ENCODE measurements around the gene MBD4.
"Not testable (repeated sequence)": the region's sequence is repeated elsewhere in the genome, so short reads cannot be mapped to it uniquely, and the experiment has no call there.

Gene MBD4

DNA sequence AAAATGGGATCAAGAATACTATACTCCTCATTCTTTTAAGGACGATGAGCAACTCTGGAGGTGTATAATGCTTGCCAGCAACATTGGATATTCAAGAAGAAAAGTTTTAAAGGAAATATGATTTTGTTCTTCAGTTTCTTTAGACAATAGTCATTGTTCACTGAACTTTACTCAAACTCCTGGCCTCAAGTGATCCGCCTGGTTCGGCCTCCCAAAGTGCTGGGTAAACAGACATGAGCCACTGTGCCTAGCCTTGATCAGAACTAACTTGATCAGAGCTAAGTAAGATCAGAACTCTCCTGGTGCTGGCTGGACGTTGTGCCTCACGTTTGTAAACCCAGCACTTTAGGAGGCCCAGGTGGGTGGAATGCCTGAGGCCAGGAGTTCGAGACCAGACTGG lies 23.9 kb downstream of the MBD4 start:
- Histone ChIP-seq H3K18ac (ENCODE audit: low read length) (no peak overlapping the region), H2BK12ac (ENCODE audit: low read length) (no peak overlapping the region), H2BK5ac (ENCODE audit: low read length) (no peak overlapping the region), H2AFZ (ENCODE audit: low read length) (no peak overlapping the region), H3K36me3 (replicated peaks in 1 of 2; ENCODE audit: control insufficient read depth in 2 of 2, insufficient read depth in 2 of 2, low read length in 2 of 2) (no peaks in the 10 kb centered on the region), H3K4me3 (ENCODE audit: low read length in 2 of 2) (no peak overlapping the region), H3K9me3 (replicated peaks in 1 of 2; ENCODE audit: control insufficient read depth in 2 of 2, insufficient read depth in 1 of 2, low read depth in 1 of 2, low read length in 2 of 2) (no peaks in the 10 kb centered on the region), H3K14ac (ENCODE audit: low read length) (no peak overlapping the region), H2AK5ac (ENCODE audit: low read depth, low read length) (no peak overlapping the region), H4K8ac (ENCODE audit: low read depth, low read length) (no peak overlapping the region), H3K4me1 (ENCODE audit: control insufficient read depth in 2 of 2, insufficient read depth in 1 of 2, low read depth in 1 of 2, low read length in 2 of 2) (no peaks in the 10 kb centered on the region), H3K4ac (ENCODE audit: low read length) (no peak overlapping the region), H3K27me3 (ENCODE audit: control insufficient read depth in 3 of 3, insufficient read depth in 3 of 3, low read depth in 1 of 3, low read length in 3 of 3) (no peaks in the 10 kb centered on the region), H2BK15ac (ENCODE audit: low read length) (no peak overlapping the region), H2BK120ac (ENCODE audit: low read depth, low read length) (no peak overlapping the region), H3K79me1 (ENCODE audit: low read depth, low read length) (no peaks in the 10 kb centered on the region), H3K4me2 (ENCODE audit: insufficient read depth, low read length, poor library complexity, severe bottlenecking) (no peak overlapping the region), H3K23ac (ENCODE audit: low read depth, low read length, poor library complexity) (no peak overlapping the region), H4K91ac (ENCODE audit: low read depth, low read length, poor library complexity) (no peak overlapping the region), H3K9ac (ENCODE audit: low read depth, low read length, poor library complexity) (no peak overlapping the region), H3K27ac (replicated peaks; ENCODE audit: low read length) (no peak overlapping the region)
- WGBS, 2 donors (ENCODE audit: extremely low coverage in 2 of 2, insufficient read length in 2 of 2, insufficient replicate concordance in 1 of 2): no CpG with 5 or more reads among the region's 6 CpGs
- DNase-seq (ENCODE audit: low spot score): no peak

DNA sequence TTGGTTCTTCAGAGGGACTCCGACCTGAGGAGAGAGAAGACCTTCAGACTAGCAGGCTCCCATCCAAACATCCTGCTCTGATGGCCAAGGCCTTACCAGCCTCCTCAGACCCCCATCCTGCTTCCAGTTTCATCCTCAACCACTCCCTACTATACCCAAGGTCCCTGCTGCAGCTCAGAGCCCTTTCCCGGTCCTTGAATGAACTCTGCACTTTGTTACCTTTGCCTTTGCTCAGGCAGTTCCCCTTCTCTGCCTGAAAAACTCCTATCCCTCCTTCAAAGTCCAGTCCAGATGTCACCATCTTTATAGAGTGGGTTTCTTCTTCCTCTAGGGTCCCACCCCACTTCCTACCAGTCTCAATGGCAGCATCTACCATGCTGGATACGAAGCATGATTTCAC lies 24.4 kb downstream of the MBD4 start:
- Histone ChIP-seq H4K8ac (ENCODE audit: low read depth, low read length) (no peak overlapping the region), H2BK15ac (ENCODE audit: low read length) (no peak overlapping the region), H3K4me2 (ENCODE audit: insufficient read depth, low read length, poor library complexity, severe bottlenecking) (no peak overlapping the region), H3K14ac (ENCODE audit: low read length) (no peak overlapping the region), H3K4me1 (ENCODE audit: control insufficient read depth in 2 of 2, insufficient read depth in 1 of 2, low read depth in 1 of 2, low read length in 2 of 2) (no peaks in the 10 kb centered on the region), H3K4ac (ENCODE audit: low read length) (no peak overlapping the region), H2BK5ac (ENCODE audit: low read length) (no peak overlapping the region), H2AFZ (ENCODE audit: low read length) (no peak overlapping the region), H3K9ac (ENCODE audit: low read depth, low read length, poor library complexity) (no peak overlapping the region), H3K27ac (replicated peaks; ENCODE audit: low read length) (no peak overlapping the region), H3K23ac (ENCODE audit: low read depth, low read length, poor library complexity) (no peak overlapping the region), H3K9me3 (replicated peaks in 1 of 2; ENCODE audit: control insufficient read depth in 2 of 2, insufficient read depth in 1 of 2, low read depth in 1 of 2, low read length in 2 of 2) (no peaks in the 10 kb centered on the region), H2AK5ac (ENCODE audit: low read depth, low read length) (no peak overlapping the region), H3K18ac (ENCODE audit: low read length) (no peak overlapping the region), H3K27me3 (ENCODE audit: control insufficient read depth in 3 of 3, insufficient read depth in 3 of 3, low read depth in 1 of 3, low read length in 3 of 3) (no peaks in the 10 kb centered on the region), H3K36me3 (replicated peaks in 1 of 2; ENCODE audit: control insufficient read depth in 2 of 2, insufficient read depth in 2 of 2, low read length in 2 of 2) (no peaks in the 10 kb centered on the region), H3K79me1 (ENCODE audit: low read depth, low read length) (no peaks in the 10 kb centered on the region), H3K4me3 (ENCODE audit: low read length in 2 of 2) (no peak overlapping the region), H4K91ac (ENCODE audit: low read depth, low read length, poor library complexity) (no peak overlapping the region), H2BK120ac (ENCODE audit: low read depth, low read length) (no peak overlapping the region), H2BK12ac (ENCODE audit: low read length) (no peak overlapping the region)
- no peak for DNase-seq (ENCODE audit: low spot score)
- no CpG with 5 or more reads among the region's 3 CpGs for WGBS, 2 donors (ENCODE audit: extremely low coverage in 2 of 2, insufficient read length in 2 of 2, insufficient replicate concordance in 1 of 2)

DNA sequence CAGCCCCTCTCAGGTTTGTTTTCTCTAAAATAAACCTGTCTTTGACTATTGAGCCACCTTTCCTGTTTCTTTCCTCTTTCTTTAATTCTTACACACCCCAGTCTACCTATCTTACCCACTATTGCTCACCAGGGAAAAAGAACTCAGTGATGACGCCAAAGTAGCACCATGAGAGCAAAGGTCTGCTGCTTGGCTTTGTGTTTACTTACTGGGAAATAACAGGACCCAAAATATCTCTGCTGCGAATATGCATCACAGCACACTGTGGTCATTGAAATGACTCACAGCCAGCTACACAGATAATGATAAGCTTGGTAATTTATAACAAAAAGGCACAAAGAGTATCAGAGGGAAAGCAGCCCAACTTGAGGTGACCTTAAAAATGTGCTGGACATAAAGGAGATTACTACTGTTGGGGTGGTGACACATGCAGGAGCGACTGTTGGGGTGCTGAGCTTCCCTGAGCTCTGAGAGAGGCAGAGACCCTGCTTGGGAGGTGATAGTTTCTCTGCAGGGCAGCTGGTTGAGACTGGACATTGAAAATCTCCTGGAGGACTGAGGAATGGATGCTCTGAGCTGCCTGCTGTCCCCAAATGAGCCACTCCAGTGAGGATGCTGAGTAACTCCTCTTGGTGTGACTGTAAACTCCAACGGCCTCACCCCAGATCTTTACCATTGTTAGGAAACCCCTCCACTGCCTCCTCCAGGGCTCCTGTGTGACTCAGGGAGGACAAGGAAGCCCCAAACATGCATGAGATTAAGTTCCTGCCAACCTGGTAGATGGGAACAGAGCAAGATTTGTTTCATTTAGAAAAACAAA lies 25.9 kb downstream of the MBD4 start:
- Histone ChIP-seq H4K91ac (ENCODE audit: low read depth, low read length, poor library complexity) (no peak overlapping the region), H3K4ac (ENCODE audit: low read length) (no peak overlapping the region), H3K4me3 (ENCODE audit: low read length in 2 of 2) (no peak overlapping the region), H4K8ac (ENCODE audit: low read depth, low read length) (no peak overlapping the region), H3K4me2 (ENCODE audit: insufficient read depth, low read length, poor library complexity, severe bottlenecking) (no peak overlapping the region), H3K14ac (ENCODE audit: low read length) (no peak overlapping the region), H2BK15ac (ENCODE audit: low read length) (no peak overlapping the region), H2BK5ac (ENCODE audit: low read length) (no peak overlapping the region), H3K79me1 (ENCODE audit: low read depth, low read length) (no peaks in the 10 kb centered on the region), H2AFZ (ENCODE audit: low read length) (peak overlapping the region; percentile 27), H3K27ac (replicated peaks; ENCODE audit: low read length) (no peak overlapping the region), H3K18ac (ENCODE audit: low read length) (no peak overlapping the region), H3K27me3 (ENCODE audit: control insufficient read depth in 3 of 3, insufficient read depth in 3 of 3, low read depth in 1 of 3, low read length in 3 of 3) (no peaks in the 10 kb centered on the region), H3K9ac (ENCODE audit: low read depth, low read length, poor library complexity) (no peak overlapping the region), H3K23ac (ENCODE audit: low read depth, low read length, poor library complexity) (no peak overlapping the region), H2BK12ac (ENCODE audit: low read length) (no peak overlapping the region), H2BK120ac (ENCODE audit: low read depth, low read length) (no peak overlapping the region), H3K9me3 (replicated peaks in 1 of 2; ENCODE audit: control insufficient read depth in 2 of 2, insufficient read depth in 1 of 2, low read depth in 1 of 2, low read length in 2 of 2) (no peaks in the 10 kb centered on the region), H3K4me1 (ENCODE audit: control insufficient read depth in 2 of 2, insufficient read depth in 1 of 2, low read depth in 1 of 2, low read length in 2 of 2) (no peaks in the 10 kb centered on the region), H2AK5ac (ENCODE audit: low read depth, low read length) (no peak overlapping the region), H3K36me3 (replicated peaks in 1 of 2; ENCODE audit: control insufficient read depth in 2 of 2, insufficient read depth in 2 of 2, low read length in 2 of 2) (no peaks in the 10 kb centered on the region)
- no CpG with 5 or more reads among the region's 4 CpGs for WGBS, 2 donors (ENCODE audit: extremely low coverage in 2 of 2, insufficient read length in 2 of 2, insufficient replicate concordance in 1 of 2)
- no peak for DNase-seq (ENCODE audit: low spot score)

DNA sequence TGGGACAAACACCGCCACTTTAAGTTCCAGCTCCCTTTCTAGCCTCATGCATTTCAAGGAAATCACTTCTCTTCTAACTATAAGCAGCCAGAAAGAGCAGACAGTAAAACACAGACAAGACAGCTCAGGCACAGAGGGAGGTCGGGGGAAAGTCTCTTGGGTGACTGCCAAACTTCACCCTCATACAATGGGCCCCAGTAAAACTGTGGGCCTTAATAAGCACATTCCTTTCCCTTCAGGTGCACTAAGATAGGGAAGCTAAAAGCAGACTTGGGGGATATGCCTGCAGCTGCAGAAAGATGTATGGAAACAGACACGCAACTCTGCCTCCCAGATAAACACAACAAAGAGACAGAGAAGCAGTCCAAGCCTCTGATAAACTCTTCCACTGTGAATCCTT lies 26.5 kb downstream of the MBD4 start:
- not testable (repeated sequence) for H3K4me2 ChIP-seq (ENCODE audit: insufficient read depth, low read length, poor library complexity, severe bottlenecking); H3K79me1 ChIP-seq (ENCODE audit: low read depth, low read length); H3K27ac ChIP-seq (replicated peaks; ENCODE audit: low read length); H2BK5ac ChIP-seq (ENCODE audit: low read length); H4K91ac ChIP-seq (ENCODE audit: low read depth, low read length, poor library complexity); H2BK120ac ChIP-seq (ENCODE audit: low read depth, low read length); H3K18ac ChIP-seq (ENCODE audit: low read length); H3K27me3 ChIP-seq (ENCODE audit: control insufficient read depth in 3 of 3, insufficient read depth in 3 of 3, low read depth in 1 of 3, low read length in 3 of 3); H4K8ac ChIP-seq (ENCODE audit: low read depth, low read length); H3K4ac ChIP-seq (ENCODE audit: low read length); H3K36me3 ChIP-seq (replicated peaks in 1 of 2; ENCODE audit: control insufficient read depth in 2 of 2, insufficient read depth in 2 of 2, low read length in 2 of 2); H2AK5ac ChIP-seq (ENCODE audit: low read depth, low read length); DNase-seq (ENCODE audit: low spot score); H3K9ac ChIP-seq (ENCODE audit: low read depth, low read length, poor library complexity); H2BK12ac ChIP-seq (ENCODE audit: low read length); H3K4me1 ChIP-seq (ENCODE audit: control insufficient read depth in 2 of 2, insufficient read depth in 1 of 2, low read depth in 1 of 2, low read length in 2 of 2); H3K23ac ChIP-seq (ENCODE audit: low read depth, low read length, poor library complexity); H3K4me3 ChIP-seq (ENCODE audit: low read length in 2 of 2); H3K9me3 ChIP-seq (replicated peaks in 1 of 2; ENCODE audit: control insufficient read depth in 2 of 2, insufficient read depth in 1 of 2, low read depth in 1 of 2, low read length in 2 of 2); H2BK15ac ChIP-seq (ENCODE audit: low read length); H3K14ac ChIP-seq (ENCODE audit: low read length)
- WGBS, 2 donors (ENCODE audit: extremely low coverage in 2 of 2, insufficient read length in 2 of 2, insufficient replicate concordance in 1 of 2): no CpG with 5 or more reads among the region's 3 CpGs
- H2AFZ ChIP-seq (ENCODE audit: low read length): peak overlapping the region; percentile 27
